Stromal cell of bone marrow (primary cell): ENCODE results near the gene TMOD2.

Experiments
- DNase-seq: peaks from one replicate; pipeline ENCODE4 v3.0.0-alpha.2; 2012; ENCODE audit warnings: low read depth

TMOD2 gene

DNA sequence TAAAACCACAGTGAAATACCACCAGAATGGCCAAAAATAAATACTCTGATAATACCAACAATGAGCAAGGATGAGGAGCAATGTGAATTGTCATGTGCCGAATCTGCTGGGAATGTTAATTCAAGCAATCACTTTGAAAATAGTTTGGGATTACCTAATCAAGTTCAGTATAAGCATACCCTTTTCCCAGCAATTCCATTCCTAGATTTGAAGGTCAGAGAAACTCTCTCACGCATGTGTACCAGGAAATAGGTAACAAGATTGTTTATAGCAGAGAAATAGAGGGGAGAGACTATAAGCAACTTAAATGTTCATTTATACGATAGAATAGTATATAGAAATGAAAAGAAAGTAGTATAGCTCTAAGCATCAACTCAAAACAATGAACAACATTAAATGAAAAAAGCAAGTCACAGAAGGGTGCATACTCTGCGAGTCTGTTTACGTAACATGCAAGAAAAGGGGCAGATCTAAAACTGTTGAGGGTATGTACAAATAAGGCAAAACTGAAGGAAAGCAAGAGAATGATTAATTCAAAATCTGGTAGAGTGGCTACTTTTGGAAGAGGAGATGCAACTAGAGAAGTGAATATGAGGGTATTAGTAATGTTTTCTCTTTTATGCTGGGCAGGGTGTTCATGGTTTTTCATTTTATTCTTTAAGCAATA is 105.5 kb downstream of the TMOD2 start:
- no peak for DNase-seq

GRCh38 chr15:51861557-51862359 is 110.4 kb downstream of the TMOD2 start:
- DNase-seq = no peak

DNA sequence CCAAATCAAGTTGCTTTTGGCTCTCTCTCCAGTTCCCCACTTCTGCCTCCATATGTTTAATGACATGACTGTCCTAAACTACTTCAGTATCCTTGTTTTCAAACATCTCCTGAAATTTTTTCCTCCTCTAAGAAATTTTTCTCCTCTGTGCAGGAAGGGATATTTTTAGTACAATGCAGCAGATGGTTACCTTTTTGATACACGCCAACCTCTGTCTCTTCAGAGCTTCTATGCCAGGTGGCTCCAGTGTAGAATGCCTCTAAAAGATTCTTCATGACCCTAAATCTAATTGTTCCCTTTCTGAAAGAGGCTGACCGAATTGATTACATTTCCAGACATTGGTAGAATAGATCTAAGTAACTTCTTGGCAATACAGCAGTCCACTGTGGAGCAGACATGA is 111.7 kb downstream of the TMOD2 start:
- DNase-seq = no peak

DNA sequence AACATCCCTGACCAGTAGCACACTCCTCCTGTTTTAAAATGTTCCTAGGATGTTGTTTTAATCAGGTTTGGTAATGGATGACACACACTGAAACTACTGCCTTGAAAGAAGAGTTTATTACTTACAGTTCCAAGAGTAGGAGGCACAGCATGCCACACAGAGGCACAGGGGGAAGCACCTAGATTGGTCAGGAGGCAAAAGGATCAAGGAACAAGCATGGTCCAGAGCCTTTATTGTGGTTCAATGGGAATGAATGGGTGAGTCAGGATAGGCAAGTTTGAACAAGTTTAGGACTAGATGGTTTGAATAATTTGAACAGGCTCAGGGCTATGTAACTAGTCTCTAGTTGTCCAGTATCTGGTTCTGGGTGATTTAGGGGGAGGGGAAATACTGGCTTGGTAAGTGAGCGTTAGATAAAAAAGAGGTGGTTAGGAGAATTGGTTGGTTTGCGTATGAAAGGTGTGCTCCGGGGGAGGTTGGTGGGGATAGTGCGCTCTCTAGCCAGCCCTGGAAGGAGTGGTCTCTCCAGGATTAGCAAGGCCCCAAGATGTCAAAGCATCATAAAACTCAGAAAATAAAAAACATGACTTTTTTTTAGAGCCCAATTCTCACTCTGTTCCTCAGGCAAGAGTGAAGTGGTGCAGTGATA is 113.1 kb downstream of the TMOD2 start:
- DNase-seq = no peak

GRCh38 chr15:51865317-51865716 is 113.9 kb downstream of the TMOD2 start:
- DNase-seq = no peak
